Astrocyte of the hippocampus (primary cell): ENCODE measurements around the gene NLRP11.
"Not testable (repeated sequence)": the region's sequence is repeated elsewhere in the genome, so short reads cannot be mapped to it uniquely, and the experiment has no call there.

Experiments
- DNase-seq: peaks from one replicate; pipeline ENCODE4 v3.0.0; 2011; ENCODE audit warnings: low read depth, low spot score

Gene NLRP11

DNA sequence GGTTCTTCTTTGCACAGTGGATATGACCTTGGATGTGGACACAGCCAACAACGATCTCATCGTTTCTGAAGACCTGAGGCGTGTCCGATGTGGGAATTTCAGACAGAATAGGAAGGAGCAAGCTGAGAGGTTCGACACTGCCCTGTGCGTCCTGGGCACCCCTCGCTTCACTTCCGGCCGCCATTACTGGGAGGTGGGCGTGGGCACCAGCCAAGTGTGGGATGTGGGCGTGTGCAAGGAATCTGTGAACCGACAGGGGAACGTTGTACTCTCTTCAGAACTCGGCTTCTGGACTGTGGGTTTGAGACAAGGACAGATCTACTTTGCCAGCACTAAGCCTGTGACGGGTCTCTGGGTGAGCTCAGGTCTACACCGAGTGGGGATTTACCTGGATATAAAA is 53.5 kb downstream of the NLRP11 start:
- DNase-seq: no peak

DNA sequence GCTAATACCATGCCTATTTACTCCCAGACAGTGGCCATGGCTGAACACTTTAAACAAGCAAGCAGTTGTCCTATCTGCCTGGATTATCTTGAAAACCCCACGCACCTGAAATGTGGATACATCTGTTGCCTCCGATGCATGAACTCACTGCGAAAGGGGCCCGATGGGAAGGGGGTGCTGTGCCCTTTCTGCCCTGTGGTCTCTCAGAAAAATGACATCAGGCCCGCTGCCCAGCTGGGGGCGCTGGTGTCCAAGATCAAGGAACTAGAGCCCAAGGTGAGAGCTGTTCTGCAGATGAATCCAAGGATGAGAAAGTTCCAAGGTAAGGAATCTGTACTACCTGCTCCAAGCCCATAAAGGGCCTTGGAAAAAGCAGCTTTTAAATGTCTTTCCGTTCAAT is 54.3 kb downstream of the NLRP11 start:
- no peak for DNase-seq

GRCh38 chr19:55769632-55770031 is 62.2 kb downstream of the NLRP11 start:
- not testable (repeated sequence) for DNase-seq

DNA sequence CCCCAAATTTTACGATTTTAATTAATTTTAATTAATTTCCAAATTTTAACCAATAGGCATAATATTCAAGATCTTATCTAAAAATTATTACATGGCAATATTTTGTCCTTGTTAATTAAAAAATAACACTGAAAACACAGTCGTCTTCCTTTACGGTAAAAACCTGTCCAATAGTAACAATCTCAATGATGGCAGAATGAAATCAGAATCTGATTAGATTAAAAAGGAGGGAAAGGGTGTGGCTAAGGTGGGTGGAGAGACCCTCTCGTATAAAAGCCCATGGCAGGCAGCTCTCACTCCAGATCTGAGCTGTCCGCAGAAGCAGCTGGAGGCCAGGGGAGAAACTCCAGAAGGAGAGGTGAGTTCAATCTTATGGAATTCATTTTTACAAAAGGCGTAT is 63.0 kb downstream of the NLRP11 start, which contains the start of gene RFPL4AL1:
Gene RFPL4AL1 (plus strand): TSS at position 301 of the 400 bp plus-strand sequence. CDS start 2,687 bp downstream, outside the sequence.
- not testable (repeated sequence) for DNase-seq

GRCh38 chr19:55766466-55766865 is 65.3 kb downstream of the NLRP11 start:
- DNase-seq: no peak

DNA sequence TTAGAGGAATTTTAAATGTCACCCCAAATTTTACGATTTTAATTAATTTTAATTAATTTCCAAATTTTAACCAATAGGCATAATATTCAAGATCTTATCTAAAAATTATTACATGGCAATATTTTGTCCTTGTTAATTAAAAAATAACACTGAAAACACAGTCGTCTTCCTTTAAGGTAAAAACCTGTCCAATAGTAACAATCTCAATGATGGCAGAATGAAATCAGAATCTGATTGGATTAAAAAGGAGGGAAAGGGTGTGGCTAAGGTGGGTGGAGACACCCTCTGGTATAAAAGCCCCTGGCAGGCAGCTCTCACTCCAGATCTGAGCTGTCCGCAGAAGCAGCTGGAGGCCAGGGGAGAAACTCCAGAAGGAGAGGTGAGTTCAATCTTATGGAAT is 73.0 kb downstream of the NLRP11 start, which contains the start of gene RFPL4A:
Gene RFPL4A (plus strand): TSS at position 301 of the 400 bp plus-strand sequence. CDS start 2,704 bp downstream, outside the sequence.
- DNase-seq: not testable (repeated sequence)

DNA sequence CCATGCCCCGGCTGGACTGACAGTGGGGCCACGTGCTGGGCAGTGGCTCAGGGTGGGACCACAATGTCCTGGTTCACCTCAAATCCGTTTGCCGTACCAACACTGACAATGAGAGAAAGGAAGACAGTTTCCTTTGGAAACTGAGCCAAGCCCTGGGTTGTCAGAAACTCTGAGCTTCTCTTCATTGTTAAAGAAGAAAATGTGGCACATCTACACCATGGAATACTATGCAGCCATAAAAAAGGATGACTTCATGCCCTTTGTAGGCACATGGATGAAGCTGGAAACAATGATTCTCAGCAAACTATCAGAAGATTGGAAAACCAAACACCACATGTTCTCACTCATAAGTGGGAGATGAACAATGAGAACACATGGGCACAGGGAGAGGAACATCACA is 75.0 kb downstream of the NLRP11 start:
- DNase-seq: not testable (repeated sequence)

DNA sequence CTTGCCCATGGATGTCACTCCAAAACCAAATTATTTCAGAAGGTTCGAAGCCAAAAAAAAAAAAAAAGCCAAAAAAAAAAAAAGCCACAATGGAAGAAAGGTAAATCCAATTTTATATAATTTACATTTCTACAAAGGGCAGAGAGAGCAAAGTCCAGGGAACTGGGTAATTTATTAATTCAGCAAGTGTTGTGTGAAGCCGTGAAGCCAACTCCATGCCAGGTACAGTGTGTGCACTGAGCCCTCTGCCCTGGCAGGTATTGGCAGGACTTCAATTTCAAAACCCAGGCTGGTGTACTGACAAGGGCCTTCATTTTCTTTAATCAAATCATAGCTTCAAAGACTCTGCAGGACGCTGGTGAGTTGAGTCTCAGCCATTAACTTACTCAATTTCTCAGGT is 78.4 kb downstream of the NLRP11 start:
- no peak for DNase-seq

DNA sequence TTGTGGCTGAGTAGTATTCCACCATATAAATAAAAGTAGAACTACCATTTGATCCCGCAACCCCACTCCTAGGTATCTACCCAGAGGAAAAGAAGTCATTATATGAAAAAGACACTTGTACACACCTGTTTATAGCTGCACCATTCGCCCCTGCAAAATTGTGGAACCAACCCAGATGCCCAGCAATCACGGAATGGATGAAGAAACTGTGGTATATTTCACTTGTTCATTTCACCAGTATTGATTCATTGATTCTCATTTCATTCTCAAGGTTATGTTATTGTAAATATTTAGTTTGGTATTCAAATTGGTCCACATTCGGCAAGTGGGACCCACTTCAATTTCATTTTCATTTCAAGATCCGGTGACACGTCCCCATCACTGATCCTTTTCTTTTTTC is 81.1 kb downstream of the NLRP11 start:
- DNase-seq: no peak

DNA sequence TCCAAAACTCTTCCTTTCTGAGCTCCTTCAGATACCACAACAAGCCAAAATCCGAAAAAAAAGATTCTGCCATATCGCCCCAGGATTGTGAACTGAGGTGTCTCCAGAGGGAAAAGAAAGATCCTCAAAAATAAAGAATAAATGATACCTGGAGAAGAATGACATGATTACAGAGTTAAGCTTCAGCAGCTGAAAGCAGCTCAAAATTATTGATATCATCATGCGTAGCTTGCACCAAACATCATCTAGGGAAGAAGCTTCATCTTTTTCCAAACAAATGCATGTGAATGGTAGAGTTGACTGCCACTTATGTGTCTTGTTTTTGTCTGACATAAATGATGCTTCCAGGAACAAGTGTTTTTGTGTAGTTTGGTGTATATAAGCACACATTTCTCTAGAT is 93.5 kb downstream of the NLRP11 start, which contains the start of gene NLRP9:
Gene NLRP9 (minus strand): TSS at position 101 of the 400 bp plus-strand sequence. CDS start 28 bp downstream, at position 73.
- no peak for DNase-seq
